Measurements from ENCODE around the gene GPX4. TPM values are rescaled to one million over a fixed set of nuclear protein-coding genes. Genes with fewer than 3 reads are reported as not detected.

The GPX4 gene
- total RNA-seq, 4 donors from 2014 or later, result 616 to 907 (median 819) TPM

DNA sequence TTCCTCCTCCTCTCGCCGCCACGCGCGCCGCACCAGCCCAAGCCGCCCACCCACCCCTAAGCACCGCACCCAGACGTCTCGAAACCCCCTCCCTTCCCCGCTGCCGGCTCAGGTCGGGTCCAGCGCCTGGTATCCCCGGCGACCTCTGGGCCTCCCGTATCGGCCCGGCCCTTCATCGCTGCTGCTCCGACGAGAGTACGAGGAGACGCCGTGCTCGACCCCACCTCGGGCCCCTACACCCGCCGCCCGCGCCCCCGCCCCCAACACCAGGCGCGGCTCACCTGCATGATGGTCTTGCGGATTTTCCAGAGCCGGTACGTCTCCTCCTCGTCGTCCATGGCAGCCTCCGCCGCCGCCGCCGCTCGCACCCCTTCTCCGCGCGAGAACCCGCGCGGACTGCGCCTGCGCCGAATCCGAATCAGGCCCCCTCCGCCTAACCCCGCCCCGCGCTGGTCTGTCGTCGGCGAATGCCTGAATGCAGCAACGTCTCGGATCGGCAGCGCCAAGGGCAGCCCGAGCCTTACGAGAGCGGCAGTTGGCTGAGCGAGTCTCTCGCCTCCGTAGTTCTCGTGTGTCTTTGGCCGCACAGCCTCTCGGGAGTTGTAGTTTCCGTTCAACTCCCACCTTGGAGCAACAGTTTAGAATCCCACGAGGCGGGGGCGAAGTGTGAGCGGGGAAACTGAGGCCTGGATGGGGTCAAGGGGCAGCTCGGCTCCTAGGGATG lies 8.7 kb upstream of the GPX4 start, which contains the start of gene POLR2E:
Gene POLR2E (minus strand): TSS at position 398 of the 724 bp plus-strand sequence. CDS start 60 bp downstream, at position 338.
- in situ Hi-C loops (cut with MboI; ENCODE audit: low sequenced_read_pairs in 4 of 4), result no loop called here
- ATAC-seq (peak; percentile 95 to 98), DNase-seq (peak; percentile 99)
- no peaks in the 10 kb centered on the region for H3K9me3 ChIP-seq
- no peaks in the 10 kb centered on the region for H3K27me3 ChIP-seq
- peaks cover 0 to 35% of the 10 kb centered on the region in 2 donors for H3K36me3 ChIP-seq
- H3K4me1 ChIP-seq, result peaks cover 26 to 30% of the 10 kb centered on the region in 2 donors
- peak within 1 kb of the TSS; percentile 79 to 99 (median 98) for H3K4me3 ChIP-seq
- H3K27ac ChIP-seq, result peak within 1 kb of the TSS; percentile 79 to 94 (median 92)
- TF ChIP-seq POLR2A (IDR thresholded peaks at IDR 0.05) (peak; percentile 88 to 92), CTCF (IDR thresholded peaks at IDR 0.05 in 4 of 5, conservative IDR thresholded peaks at IDR 0.05 in 1 of 5) (no peak)
- intact Hi-C loops (cut with DNase I; ENCODE audit: low total_unique reads), result loop anchor here (2.0 kb wide), 1 partner anchor 146 kb away; the partner anchor contains the start of gene ATP5F1D

DNA sequence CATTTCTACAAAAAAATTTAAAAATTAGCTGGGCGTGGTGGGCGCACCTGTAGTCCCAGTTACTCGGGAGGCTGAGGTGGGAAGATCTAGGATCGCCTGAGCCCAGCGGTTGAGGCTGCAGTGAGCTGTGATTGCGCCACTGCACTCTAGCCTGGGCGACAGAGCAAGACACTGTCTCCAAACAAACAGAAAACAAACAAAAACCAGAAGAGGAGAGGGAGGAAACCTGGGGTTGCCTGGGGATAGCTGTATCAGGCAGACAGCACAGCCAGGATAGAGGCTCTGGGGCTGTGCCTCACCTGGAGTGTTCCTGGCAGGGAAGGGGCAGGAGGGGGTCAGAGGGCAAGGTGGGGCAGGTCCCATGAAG lies 6.0 kb upstream of the GPX4 start:
- Histone ChIP-seq H3K27me3 (no peaks in the 10 kb centered on the region), H3K36me3 (peaks cover 0 to 8% of the 10 kb centered on the region in 2 donors), H3K4me1 (peaks cover 36 to 52% of the 10 kb centered on the region in 2 donors), H3K27ac (peak overlapping the region in 2 of 4 donors; percentile 95 to 100), H3K4me3 (no peak overlapping the region), H3K9me3 (no peaks in the 10 kb centered on the region)
- intact Hi-C loops (cut with DNase I; ENCODE audit: low total_unique reads) (no loop called here), in situ Hi-C loops (cut with MboI; ENCODE audit: low sequenced_read_pairs in 4 of 4) (no loop called here)
- no peak for DNase-seq
- ATAC-seq, result no peak
- no peak for TF ChIP-seq POLR2A (IDR thresholded peaks at IDR 0.05)
- TF ChIP-seq CTCF (IDR thresholded peaks at IDR 0.05 in 4 of 5, conservative IDR thresholded peaks at IDR 0.05 in 1 of 5), result no peak

GRCh38 chr19:1098177-1099051 lies 5.4 kb upstream of the GPX4 start:
- H3K4me1 ChIP-seq, result peaks cover 39 to 55% of the 10 kb centered on the region in 2 donors
- peaks cover 0 to 2% of the 10 kb centered on the region in 2 donors for H3K36me3 ChIP-seq
- intact Hi-C loops (cut with DNase I; ENCODE audit: low total_unique reads) (no loop called here), in situ Hi-C loops (cut with MboI; ENCODE audit: low sequenced_read_pairs in 4 of 4) (no loop called here)
- TF ChIP-seq POLR2A (IDR thresholded peaks at IDR 0.05) (no peak), CTCF (IDR thresholded peaks at IDR 0.05 in 4 of 5, conservative IDR thresholded peaks at IDR 0.05 in 1 of 5) (no peak)
- DNase-seq (peak in 1 of 2 donors; percentile 68), ATAC-seq (no peak)
- H3K9me3 ChIP-seq, result no peaks in the 10 kb centered on the region
- H3K4me3 ChIP-seq, result no peak overlapping the region
- no peaks in the 10 kb centered on the region for H3K27me3 ChIP-seq
- H3K27ac ChIP-seq, result peak overlapping the region; percentile 95 to 100 (median 98)

GRCh38 chr19:1101337-1101698 lies 2.5 kb upstream of the GPX4 start:
- Histone ChIP-seq H3K4me1 (peaks cover 39 to 47% of the 10 kb centered on the region in 2 donors), H3K9me3 (no peaks in the 10 kb centered on the region), H3K4me3 (peak overlapping the region in 3 of 4 donors; percentile 3 to 30 (median 27)), H3K27me3 (no peaks in the 10 kb centered on the region), H3K27ac (peak overlapping the region; percentile 95 to 100 (median 98)), H3K36me3 (peaks cover 0 to under 1% of the 10 kb centered on the region in 2 donors)
- DNase-seq (peak in 1 of 2 donors; percentile 72), ATAC-seq (no peak)
- no peak for TF ChIP-seq CTCF (IDR thresholded peaks at IDR 0.05 in 4 of 5, conservative IDR thresholded peaks at IDR 0.05 in 1 of 5)
- TF ChIP-seq POLR2A (IDR thresholded peaks at IDR 0.05), result no peak
- intact Hi-C loops (cut with DNase I; ENCODE audit: low total_unique reads), result loop anchor here (5.0 to 10.0 kb wide), 3 partner anchors 56 to 963 kb away; partner anchors contain the start of genes RNU6-2 and TMEM259
- in situ Hi-C loops (cut with MboI; ENCODE audit: low sequenced_read_pairs in 4 of 4), result no loop called here
